Keratinocyte (primary cell): ENCODE results near the gene BRPF3. TPM values are rescaled to one million over a fixed set of nuclear protein-coding genes. Genes with fewer than 3 reads are reported as not detected.

Experiments used
- DNase-seq: peaks from one replicate; pipeline ENCODE4 v3.0.0-alpha.2; 2011; ENCODE audit warnings: low read depth, missing footprints, low spot score
- FAIRE-seq: peaks from 2 replicates; lab custom pipeline; 2011; peaks lifted over from hg19 to GRCh38; lab: Jason Lieb, UNC
- H2AFZ ChIP-seq: 2 replicates; pipeline ENCODE4 v1.6.0; 2012; ENCODE audit warnings: low read length, control low read depth, inconsistent platforms; ENCODE audit not compliant: control insufficient read depth
- H3K27ac ChIP-seq: 2 replicates; pipeline ENCODE4 v1.5.1; 2011; ENCODE audit warnings: low read length; ENCODE audit not compliant: control insufficient read depth, insufficient read depth
- H3K27me3 ChIP-seq: 3 replicates; pipeline ENCODE4 v1.6.0; 2011; ENCODE audit warnings: low read length; ENCODE audit not compliant: control insufficient read depth, insufficient read depth; ENCODE audit errors: extremely low read depth
- H3K36me3 ChIP-seq, 2 experiments: 2 replicates in 1 of 2; 3 replicates in 1 of 2; pipeline ENCODE4 v1.5.1; 2011; ENCODE audit warnings: low read length in 2 of 2, mild to moderate bottlenecking in 1 of 2; ENCODE audit not compliant: control insufficient read depth in 2 of 2, insufficient read depth in 2 of 2; ENCODE audit errors: extremely low read depth in 1 of 2
- H3K4me1 ChIP-seq: 3 replicates; pipeline ENCODE4 v1.5.1; 2011; ENCODE audit warnings: low read length; ENCODE audit not compliant: control insufficient read depth, insufficient read depth; ENCODE audit errors: extremely low read depth
- H3K4me2 ChIP-seq: 3 replicates; pipeline ENCODE4 v1.6.0; 2011; ENCODE audit warnings: low read depth, low read length; ENCODE audit not compliant: control insufficient read depth, insufficient read depth; ENCODE audit errors: extremely low read depth
- H3K4me3 ChIP-seq, 3 experiments: fragments of 200-600 bp in 1 of 3; sonication (generic) in 1 of 3; 2 replicates in 2 of 3; 3 replicates in 1 of 3; pipeline ENCODE4 v1.5.1; 2011 to 2016; ENCODE audit warnings: low read length in 3 of 3, mild to moderate bottlenecking in 3 of 3, control low read depth in 2 of 3, inconsistent platforms in 1 of 3, low read depth in 1 of 3, mixed read lengths in 1 of 3, mixed run types in 1 of 3, moderate library complexity in 1 of 3; ENCODE audit not compliant: control insufficient read depth in 2 of 3, insufficient read depth in 2 of 3; ENCODE audit errors: extremely low read depth in 1 of 3
- H3K79me2 ChIP-seq: 2 replicates; pipeline ENCODE4 v1.6.0; 2012; ENCODE audit warnings: low read length; ENCODE audit not compliant: control insufficient read depth, insufficient read depth
- H3K9ac ChIP-seq: 3 replicates; pipeline ENCODE4 v1.6.0; 2011; ENCODE audit warnings: low read length; ENCODE audit not compliant: control insufficient read depth, insufficient read depth; ENCODE audit errors: extremely low read depth
- H3K9me1 ChIP-seq: 3 replicates; pipeline ENCODE4 v1.6.0; 2011; ENCODE audit warnings: low read length; ENCODE audit not compliant: control insufficient read depth, insufficient read depth; ENCODE audit errors: extremely low read depth
- H3K9me3 ChIP-seq: 2 replicates; pipeline ENCODE4 v1.5.1; 2012; ENCODE audit warnings: low read depth, low read length; ENCODE audit not compliant: control insufficient read depth
- H4K20me1 ChIP-seq: 3 replicates; pipeline ENCODE4 v1.6.0; 2011; ENCODE audit warnings: low read length; ENCODE audit not compliant: control insufficient read depth, insufficient read depth; ENCODE audit errors: extremely low read depth
- EZH2 ChIP-seq: IDR thresholded peaks from one replicate; pipeline ENCODE4 v1.6.1; 2012; ENCODE audit warnings: inconsistent platforms, mild to moderate bottlenecking, low read length, moderate library complexity
- dilution Hi-C: fragments of 300-500 bp; cut with MboI; formaldehyde crosslinking; loops from one replicate; pipeline ENCODE4 v1.7.0; 2020; ENCODE audit warnings: low sequenced_read_pairs; ENCODE audit not compliant: extremely low pct_ligation_motif_present
- polyA plus RNA-seq, 5 experiments: library from polyadenylated mRNA; depleted of rRNA in 3 of 5; stranded (reverse) in 3 of 5; stranded (forward) in 1 of 5; unstranded in 1 of 5; fragments of >200 nt; gene quantifications; 1 replicate in 1 of 5; 2 replicates in 3 of 5; 3 replicates in 1 of 5; pipeline versions ENCODE4 v1.2.1 to v1.2.3, GENCODE V29; 2011 to 2012; ENCODE audit warnings: missing spikeins in 2 of 5, low read depth in 1 of 5, low replicate concordance in 1 of 5
- TF ChIP-seq, protein P1 (sequence below), 3 experiments: IDR thresholded peaks in 1 of 3; conservative IDR thresholded peaks in 1 of 3; optimal IDR thresholded peaks in 1 of 3; 2 replicates in 2 of 3; 3 replicates in 1 of 3; pipeline versions ENCODE3 to v1.5.1; 2011; ENCODE audit warnings: low read length in 3 of 3, mild to moderate bottlenecking in 3 of 3, moderate library complexity in 2 of 3, control low read depth in 1 of 3, inconsistent platforms in 1 of 3; ENCODE audit not compliant: insufficient read depth in 2 of 3; ENCODE audit errors: extremely low read depth in 1 of 3

The BRPF3 gene
- polyA plus RNA-seq, 1 donor (not counting 4 experiments of a cell fraction or from before 2014, with no cell fraction given): 4.8 TPM

- Histone ChIP-seq H3K4me1 (peaks cover 4% of the 10 kb centered on the region), H3K9me3 (no peaks in the 10 kb centered on the region), H3K79me2 (peaks cover 5% of the 10 kb centered on the region), H2AFZ (no peak overlapping the region), H3K36me3 (peaks cover 3 to 12% of the 10 kb centered on the region in 2 experiments), H3K9me1 (no peaks in the 10 kb centered on the region), H3K27me3 (no peaks in the 10 kb centered on the region), H4K20me1 (no peaks in the 10 kb centered on the region), H3K4me3 (no peak overlapping the region), H3K4me2 (no peak overlapping the region), H3K9ac (no peak overlapping the region), H3K27ac (no peak overlapping the region)
- dilution Hi-C loops: no loop called here
- no peak for DNase-seq
- no peak for TF ChIP-seq EZH2
- TF ChIP-seq, protein P1, sequence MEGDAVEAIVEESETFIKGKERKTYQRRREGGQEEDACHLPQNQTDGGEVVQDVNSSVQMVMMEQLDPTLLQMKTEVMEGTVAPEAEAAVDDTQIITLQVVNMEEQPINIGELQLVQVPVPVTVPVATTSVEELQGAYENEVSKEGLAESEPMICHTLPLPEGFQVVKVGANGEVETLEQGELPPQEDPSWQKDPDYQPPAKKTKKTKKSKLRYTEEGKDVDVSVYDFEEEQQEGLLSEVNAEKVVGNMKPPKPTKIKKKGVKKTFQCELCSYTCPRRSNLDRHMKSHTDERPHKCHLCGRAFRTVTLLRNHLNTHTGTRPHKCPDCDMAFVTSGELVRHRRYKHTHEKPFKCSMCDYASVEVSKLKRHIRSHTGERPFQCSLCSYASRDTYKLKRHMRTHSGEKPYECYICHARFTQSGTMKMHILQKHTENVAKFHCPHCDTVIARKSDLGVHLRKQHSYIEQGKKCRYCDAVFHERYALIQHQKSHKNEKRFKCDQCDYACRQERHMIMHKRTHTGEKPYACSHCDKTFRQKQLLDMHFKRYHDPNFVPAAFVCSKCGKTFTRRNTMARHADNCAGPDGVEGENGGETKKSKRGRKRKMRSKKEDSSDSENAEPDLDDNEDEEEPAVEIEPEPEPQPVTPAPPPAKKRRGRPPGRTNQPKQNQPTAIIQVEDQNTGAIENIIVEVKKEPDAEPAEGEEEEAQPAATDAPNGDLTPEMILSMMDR (optimal IDR thresholded peaks at IDR 0.05 in 1 of 3, IDR thresholded peaks at IDR 0.05 in 1 of 3, conservative IDR thresholded peaks at IDR 0.05 in 1 of 3; ENCODE audit: extremely low read depth in 1 of 3, insufficient read depth in 2 of 3, low read length in 3 of 3): no peak
- FAIRE-seq: no peak
These were observed 5.1 kb downstream of the BRPF3 start for GRCh38 chr6:36201612-36202011.

DNA sequence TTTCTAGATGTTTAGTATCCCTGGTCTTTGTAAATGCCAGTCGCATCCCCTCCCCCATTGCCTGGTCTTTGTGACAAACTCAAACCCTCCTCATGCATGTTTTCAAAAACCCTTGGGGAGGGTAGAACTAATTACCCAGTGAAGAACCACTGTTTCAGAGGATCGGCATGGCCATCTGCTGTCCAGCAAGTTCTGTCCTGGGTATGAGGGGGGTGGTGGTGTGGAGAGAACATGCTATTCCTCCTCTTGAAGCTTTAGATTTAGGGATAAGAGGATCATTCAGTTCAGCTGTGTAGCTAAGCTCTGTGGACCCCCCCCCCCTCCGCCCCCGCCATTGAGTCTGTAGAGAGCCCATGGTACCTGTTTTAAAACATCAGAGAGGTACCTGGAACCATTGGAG lies 5.6 kb downstream of the BRPF3 start:
- FAIRE-seq: no peak
- H3K4me1 ChIP-seq: peaks cover 4% of the 10 kb centered on the region
- DNase-seq: no peak
- no peaks in the 10 kb centered on the region for H3K9me3 ChIP-seq
- H3K79me2 ChIP-seq: peaks cover 5% of the 10 kb centered on the region
- H4K20me1 ChIP-seq: no peaks in the 10 kb centered on the region
- no peak overlapping the region for H3K4me2 ChIP-seq
- H3K4me3 ChIP-seq: no peak overlapping the region
- no peak overlapping the region for H2AFZ ChIP-seq
- no peak overlapping the region for H3K9ac ChIP-seq
- H3K9me1 ChIP-seq: no peaks in the 10 kb centered on the region
- dilution Hi-C loops: no loop called here
- TF ChIP-seq, protein P1 (optimal IDR thresholded peaks at IDR 0.05 in 1 of 3, IDR thresholded peaks at IDR 0.05 in 1 of 3, conservative IDR thresholded peaks at IDR 0.05 in 1 of 3; ENCODE audit: extremely low read depth in 1 of 3, insufficient read depth in 2 of 3, low read length in 3 of 3): no peak
- TF ChIP-seq EZH2: no peak
- no peaks in the 10 kb centered on the region for H3K27me3 ChIP-seq
- H3K36me3 ChIP-seq: peaks cover 3 to 13% of the 10 kb centered on the region in 2 experiments
- H3K27ac ChIP-seq: no peak overlapping the region
